ENCODE data around the gene SMCO4.
"Not testable (repeated sequence)": the region's sequence is repeated elsewhere in the genome, so short reads cannot be mapped to it uniquely, and the experiment has no call there.

DNA sequence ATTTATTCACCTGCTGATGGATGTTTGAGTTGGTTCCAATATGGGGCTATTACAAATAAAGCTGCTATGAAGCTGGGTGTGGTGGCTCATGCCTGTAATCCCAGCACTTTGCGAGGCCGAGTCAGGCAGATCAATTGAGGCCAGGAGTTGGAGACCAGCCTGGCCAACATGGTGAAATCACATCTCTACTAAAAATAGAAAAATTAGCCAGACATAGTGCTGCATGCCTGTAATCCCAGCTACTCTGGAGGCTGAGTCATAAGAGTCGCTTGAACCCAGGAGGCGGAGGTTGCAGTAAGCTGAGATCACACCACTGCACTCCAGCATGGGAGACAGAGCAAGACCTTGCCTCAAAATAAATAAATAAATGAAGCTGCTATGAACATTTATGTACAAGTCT is 33.7 kb upstream of the SMCO4 start:
- not testable (repeated sequence) for TF ChIP-seq POLR2A (IDR thresholded peaks at IDR 0.05)
- TF ChIP-seq, protein P1, sequence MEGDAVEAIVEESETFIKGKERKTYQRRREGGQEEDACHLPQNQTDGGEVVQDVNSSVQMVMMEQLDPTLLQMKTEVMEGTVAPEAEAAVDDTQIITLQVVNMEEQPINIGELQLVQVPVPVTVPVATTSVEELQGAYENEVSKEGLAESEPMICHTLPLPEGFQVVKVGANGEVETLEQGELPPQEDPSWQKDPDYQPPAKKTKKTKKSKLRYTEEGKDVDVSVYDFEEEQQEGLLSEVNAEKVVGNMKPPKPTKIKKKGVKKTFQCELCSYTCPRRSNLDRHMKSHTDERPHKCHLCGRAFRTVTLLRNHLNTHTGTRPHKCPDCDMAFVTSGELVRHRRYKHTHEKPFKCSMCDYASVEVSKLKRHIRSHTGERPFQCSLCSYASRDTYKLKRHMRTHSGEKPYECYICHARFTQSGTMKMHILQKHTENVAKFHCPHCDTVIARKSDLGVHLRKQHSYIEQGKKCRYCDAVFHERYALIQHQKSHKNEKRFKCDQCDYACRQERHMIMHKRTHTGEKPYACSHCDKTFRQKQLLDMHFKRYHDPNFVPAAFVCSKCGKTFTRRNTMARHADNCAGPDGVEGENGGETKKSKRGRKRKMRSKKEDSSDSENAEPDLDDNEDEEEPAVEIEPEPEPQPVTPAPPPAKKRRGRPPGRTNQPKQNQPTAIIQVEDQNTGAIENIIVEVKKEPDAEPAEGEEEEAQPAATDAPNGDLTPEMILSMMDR (IDR thresholded peaks at IDR 0.05) = not testable (repeated sequence)

Data from body of pancreas (tissue), 4 donors.